22Rv1 (cell line): ENCODE measurements around the gene CILP.

Source experiments
- ZFX ChIP-seq: fragments of 450-650 bp; IDR thresholded peaks from 2 replicates; pipeline ENCODE4 v1.6.1; 2017; ENCODE audit warnings: antibody characterized with exemption, borderline replicate concordance
- TF ChIP-seq, protein P1 (sequence below): fragments of 450-650 bp; IDR thresholded peaks from 2 replicates; pipeline ENCODE4 v1.5.1; 2017; ENCODE audit warnings: mild to moderate bottlenecking

DNA sequence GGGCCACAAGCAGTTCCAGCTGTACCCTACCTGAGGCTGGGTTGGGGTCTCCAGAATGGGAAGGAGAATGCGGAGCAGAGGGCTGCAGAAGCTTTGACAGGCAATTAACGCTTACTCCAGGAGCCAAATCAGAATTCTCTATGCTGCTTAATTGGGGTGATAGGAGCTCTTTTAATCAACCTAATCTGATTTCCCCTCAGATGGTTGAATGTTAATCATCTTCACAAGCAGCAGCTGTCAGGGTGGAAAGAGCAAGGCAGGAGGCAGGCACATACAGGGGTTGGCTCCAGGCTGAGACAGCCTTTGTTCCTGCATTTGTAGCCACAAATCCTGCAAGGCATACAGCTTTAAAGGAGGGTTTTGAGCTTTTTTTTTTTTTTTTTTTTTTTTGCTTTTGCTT lies 2.6 kb downstream of the CILP start:
- TF ChIP-seq, protein P1, sequence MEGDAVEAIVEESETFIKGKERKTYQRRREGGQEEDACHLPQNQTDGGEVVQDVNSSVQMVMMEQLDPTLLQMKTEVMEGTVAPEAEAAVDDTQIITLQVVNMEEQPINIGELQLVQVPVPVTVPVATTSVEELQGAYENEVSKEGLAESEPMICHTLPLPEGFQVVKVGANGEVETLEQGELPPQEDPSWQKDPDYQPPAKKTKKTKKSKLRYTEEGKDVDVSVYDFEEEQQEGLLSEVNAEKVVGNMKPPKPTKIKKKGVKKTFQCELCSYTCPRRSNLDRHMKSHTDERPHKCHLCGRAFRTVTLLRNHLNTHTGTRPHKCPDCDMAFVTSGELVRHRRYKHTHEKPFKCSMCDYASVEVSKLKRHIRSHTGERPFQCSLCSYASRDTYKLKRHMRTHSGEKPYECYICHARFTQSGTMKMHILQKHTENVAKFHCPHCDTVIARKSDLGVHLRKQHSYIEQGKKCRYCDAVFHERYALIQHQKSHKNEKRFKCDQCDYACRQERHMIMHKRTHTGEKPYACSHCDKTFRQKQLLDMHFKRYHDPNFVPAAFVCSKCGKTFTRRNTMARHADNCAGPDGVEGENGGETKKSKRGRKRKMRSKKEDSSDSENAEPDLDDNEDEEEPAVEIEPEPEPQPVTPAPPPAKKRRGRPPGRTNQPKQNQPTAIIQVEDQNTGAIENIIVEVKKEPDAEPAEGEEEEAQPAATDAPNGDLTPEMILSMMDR, result no peak
- TF ChIP-seq ZFX, result no peak
